Measurements from ENCODE around the gene SVBP.
"Not testable (repeated sequence)": the region's sequence is repeated elsewhere in the genome, so short reads cannot be mapped to it uniquely, and the experiment has no call there.

SVBP gene

DNA sequence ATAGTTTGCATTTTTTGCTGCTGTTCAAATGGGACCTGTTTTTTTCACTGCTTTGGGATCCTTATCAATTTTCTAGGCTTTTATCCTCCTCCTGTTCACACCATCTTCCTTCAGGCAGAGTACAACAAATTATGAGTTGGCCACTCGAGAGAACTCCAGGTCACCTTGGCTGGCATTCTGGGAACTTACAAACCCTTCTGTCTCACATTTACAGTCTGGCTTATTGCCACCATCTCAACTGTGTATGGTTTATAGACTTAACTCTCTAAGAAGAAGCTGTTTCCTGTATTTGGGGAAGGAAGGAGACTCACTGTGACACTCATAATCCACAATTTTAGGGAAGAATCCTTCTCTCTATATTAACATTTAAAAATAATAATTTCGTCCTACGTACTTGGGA, 23.8 kb upstream of the SVBP start:
- DNase-seq, result no peak

DNA sequence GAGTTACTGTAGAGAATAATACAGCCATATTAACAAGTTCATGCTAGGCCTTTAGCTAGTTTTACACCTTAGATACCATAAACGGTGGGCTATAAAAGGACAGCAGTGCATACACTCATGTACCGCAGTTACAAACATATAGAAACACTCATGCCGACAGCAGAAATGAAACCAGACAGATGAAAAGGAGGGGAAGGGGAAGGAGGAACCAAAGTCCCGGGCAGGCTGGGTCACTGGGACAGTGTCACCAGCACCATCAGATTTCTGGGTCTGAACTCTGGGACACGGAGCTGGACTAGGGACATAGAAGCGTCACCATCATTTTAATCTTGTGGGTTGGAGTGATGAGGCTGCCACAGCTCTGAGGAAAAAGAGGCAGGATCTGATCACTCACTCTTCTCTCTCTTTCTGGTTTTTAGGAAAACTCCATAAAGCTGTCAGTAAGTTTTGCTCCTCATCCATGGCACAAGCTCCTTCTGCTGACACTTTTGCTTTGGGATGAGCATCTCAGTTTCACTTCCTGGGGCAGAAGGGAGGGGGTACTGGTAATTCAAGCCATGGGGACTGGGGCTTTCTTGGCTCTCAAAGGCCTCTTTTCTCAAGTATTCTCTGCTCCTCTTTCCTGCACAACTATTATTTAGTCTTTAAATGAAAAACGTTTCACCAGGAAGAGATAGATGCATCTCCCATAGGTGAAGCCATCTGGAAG, 21.4 kb upstream of the SVBP start:
- no peak for DNase-seq

DNA sequence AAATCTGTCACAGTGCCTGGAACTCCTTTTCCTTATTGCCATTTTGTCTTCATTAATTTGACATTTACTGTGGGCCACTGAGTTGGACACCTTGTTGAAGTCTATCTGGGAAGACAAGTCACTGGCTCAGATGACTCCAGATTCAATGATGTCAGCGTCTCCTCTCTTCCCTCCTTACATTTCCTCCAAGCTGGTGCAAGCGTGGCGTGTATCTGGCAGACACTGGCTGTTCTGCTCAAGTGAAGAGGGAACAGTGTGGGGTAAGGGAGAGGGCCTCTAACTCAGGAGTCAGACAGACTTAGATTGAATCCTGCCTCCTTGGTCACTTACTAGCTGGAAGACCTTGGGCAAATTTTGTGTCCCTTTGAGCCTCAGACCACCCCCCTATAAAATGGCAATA, 20.5 kb upstream of the SVBP start:
- no peak for DNase-seq

DNA sequence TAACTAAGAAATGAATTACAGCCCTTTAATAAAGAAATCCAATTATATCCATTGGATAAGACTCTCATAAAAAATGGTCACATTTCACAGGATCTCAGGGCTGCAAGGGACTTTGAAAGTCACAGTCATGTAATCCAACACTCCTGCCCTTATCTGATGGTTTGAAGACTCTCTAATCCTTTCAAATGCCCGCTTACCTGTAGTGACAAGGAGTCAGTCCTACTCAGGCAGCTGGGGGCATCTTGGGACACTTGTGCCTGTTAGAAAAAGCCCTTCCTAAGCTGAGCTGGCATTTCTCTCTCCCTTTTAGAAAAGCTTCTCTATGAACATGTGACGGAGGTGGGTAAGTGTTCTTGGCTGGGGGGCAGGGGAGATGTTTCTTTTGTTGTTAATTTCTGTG, 18.2 kb upstream of the SVBP start:
- no peak for DNase-seq

DNA sequence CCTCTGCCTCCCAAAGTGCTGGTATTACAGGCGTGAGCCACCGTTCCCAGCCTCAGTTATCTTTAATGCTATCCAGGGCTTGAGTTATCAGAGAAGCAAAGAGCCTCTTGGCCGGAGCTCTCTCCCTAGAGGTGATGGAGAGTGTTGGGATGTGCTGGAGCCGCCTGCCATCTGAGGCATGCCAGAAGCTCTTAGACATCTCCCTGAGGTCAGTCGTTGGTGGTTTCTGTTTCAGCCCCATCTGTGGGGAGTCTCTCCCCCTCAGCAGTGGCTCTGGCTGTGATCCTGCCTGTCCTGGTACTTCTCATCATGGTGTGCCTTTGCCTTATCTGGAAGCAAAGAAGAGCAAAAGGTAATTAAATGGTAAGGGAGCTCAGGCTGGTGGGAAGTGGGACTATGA, 17.6 kb upstream of the SVBP start:
- DNase-seq, result no peak

DNA sequence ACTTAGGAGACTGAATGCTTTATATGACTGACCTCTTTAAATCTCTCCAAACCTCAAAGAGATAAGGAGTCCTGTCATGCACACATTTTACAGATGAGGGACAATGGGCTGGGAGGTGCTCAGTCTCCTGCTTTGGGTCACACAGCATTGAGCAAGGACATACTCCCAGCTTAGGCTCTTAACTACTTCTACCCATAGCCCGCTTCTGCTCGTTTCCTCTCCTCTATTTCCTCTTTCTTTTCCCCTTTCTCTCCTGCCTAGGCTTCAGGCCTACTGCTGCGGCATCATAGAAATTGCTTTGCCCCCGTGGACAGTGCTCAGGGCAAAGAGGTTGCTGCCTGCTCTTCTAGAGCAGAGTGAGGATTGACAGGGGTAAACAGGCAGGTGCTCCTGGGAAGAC, 16.8 kb upstream of the SVBP start:
- DNase-seq, result no peak

DNA sequence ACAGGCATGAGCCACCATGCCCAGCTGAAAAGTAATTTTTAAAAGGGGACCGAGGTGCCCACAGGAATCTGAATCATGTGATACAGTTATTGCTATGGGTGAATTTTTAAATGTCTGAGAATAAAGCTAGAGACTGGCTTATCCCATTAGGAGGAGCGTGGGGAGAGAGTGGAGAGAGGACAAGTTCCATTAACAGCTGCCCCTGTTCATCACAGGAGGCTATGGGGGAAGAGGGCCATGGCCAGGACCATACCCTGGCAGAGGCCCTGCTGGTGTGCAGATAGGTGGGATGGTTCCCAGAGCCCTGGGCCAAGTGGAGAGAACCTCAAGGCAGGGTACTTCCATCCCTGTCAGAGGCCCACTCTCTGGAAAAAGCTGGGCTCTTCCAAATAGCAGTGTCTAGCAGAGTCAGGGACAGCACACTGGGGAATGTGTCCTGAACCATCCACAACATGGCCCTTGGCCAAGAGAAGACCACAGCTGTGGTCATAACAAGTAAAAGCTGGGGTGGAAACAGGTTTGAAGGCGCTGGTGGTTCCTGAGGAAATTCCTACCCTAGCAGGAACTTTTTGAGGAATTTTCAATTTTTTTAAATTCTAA, 15.5 kb upstream of the SVBP start:
- no peak for DNase-seq

DNA sequence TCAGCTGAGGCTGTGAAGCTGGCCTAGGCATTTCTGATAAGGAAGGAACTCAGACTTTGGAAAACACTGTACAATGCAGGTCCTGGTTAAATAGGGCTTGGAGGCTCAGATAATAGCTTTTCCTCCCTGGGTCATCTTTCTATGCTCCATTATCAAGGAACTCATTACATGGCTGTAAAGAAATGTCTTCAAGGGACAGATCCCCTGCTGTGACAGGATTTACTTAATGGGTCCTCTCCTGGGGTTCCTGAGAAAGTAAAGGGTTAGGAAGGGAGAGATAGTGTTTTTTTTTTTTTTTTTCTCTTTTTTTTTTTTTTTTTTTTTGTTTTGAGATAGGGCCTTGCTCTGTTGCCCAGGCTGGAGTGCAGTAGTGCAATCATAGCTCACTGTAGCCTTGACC, 14.1 kb upstream of the SVBP start:
- DNase-seq, result no peak

DNA sequence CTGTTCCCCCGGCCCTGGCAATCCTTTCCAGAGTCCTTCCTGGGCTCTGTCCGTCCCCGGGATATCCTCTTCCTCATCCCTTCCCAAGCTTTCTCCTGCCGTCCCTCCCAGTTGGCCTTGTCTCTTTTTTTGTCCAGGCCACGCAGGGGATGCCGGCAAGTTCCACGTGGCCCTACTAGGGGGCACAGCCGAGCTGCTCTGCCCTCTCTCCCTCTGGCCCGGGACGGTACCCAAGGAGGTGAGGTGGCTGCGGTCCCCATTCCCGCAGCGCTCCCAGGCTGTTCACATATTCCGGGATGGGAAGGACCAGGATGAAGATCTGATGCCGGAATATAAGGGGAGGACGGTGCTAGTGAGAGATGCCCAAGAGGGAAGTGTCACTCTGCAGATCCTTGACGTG, 13.4 kb upstream of the SVBP start:
- no peak for DNase-seq

DNA sequence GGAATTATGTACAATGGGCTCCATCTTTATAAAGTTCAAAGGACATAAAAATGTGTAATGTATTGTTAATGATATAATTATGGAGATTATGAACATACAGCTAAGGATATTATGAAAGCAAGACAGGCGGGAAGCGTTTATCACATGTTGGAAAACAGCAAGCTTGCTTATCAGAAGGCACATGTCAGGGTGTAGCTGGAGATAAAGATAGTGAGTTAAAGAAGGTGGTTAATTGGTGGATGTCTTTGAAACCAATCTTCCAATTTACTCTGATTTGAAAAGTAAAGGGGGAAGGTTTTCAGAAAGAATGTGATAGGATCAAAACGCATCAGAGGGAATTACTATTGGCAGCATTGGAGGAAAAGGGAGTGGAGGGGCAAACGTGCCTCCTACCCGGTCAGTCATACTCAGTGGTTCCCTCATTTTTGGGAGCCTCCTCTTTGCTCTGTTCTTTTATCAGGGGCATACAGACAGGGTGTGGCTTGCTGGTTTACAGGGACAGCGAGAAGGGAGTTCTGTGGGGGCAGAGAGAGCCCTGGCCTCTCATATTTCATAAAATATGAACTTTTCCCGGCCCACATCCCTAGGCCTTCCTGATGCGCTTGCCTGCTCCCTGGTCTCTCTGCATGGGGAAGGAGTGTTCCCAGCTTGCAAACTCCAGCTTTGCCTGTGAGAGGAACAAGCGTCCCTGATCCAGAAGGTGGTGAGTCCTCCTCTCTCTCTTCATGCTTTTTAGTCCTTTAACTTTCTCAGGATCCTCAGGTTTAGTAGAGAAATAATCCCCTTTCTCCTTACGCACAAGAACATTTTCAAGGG, 8.0 kb upstream of the SVBP start:
- DNase-seq, result no peak

DNA sequence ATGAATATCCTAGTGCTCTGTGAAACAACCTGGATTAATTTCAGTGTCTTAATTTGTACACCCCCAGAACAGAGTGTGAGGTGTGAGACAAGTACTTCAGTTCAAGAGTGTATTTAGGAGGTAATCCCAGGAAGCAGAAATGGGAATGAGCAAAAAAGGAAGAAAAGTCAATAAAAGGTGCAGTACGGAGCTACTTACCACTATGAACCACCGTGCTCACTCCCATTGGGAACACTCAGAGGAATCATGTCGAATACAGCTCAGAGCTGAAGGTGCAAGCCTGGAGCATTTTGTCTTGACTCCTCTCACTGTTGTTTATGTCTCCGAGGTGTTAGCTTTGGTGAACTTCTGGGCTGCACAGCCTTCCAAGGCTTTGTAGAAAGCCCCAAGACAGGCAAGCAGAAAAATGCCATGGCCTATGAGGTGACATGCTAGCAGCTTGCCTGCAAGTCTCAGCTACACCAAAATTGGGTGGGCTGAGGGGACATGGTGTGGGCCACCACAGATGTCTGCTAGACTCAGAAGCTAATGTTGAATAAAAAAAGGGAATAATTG, 7.4 kb upstream of the SVBP start:
- DNase-seq, result no peak

DNA sequence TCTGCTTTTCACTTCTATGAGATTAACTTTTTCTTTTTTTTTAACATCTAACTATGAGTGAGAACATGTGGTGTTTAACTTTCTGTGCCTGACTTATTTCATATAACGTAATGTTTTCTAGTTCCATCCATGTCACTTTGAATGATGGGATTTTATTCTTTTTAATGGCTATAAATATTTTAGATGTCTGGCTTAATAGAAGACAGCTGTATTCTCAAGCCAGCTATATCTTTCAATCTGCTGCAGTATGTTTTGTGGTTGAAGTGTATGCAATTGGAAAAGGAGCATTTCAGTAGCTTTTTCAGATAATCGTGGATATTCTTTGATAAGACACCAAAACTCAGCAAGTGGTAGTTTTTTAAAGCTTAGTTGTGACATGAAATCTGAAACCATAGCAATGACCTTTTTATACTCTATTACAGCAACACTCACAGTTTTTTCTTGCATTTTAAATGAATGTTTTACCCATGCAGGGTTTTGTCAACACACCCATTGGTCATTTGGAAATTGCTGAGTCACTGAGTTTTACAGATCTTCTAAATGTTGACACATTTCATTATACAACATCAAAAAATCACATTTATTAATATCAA, 5.7 kb upstream of the SVBP start:
- DNase-seq, result no peak

DNA sequence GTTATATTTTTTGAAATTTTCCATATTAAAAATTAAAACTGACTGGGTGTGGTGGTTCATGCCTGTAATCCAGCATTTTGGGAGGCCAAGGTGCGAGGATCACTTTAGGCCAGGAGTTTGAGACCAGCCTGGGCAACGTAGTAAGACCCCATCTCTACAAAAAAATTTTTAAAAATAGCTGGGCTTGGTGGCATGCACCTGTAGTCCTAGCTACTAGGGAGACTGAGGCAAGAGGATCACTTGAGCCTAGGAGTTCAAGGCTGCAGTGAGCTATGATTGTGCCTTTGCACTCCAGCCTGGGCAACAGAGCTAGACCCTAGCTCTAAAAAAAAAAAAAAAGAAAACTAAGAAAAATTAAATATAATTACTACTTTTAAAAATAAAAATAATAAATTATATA, 4.5 kb upstream of the SVBP start:
- DNase-seq, result no peak

DNA sequence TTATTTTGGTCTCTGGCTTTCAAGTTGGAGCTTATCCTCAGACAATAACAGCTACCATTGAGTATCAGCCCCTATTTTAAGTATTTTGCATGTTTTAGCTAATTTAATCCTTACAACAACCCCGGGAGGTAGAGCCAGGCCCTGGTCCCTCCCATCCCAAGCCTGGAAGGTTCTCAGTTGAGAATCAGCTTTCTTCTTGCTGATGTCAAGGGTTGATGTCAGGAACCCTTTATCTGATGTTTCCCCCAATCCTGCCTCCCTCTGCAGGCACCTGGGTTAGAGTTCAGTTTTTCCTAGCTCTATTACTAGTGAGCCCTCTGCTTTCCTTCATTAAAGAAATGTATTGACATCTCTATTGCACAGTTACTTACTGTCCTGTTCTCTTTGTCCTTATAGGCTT, 3.6 kb upstream of the SVBP start:
- DNase-seq, result no peak

DNA sequence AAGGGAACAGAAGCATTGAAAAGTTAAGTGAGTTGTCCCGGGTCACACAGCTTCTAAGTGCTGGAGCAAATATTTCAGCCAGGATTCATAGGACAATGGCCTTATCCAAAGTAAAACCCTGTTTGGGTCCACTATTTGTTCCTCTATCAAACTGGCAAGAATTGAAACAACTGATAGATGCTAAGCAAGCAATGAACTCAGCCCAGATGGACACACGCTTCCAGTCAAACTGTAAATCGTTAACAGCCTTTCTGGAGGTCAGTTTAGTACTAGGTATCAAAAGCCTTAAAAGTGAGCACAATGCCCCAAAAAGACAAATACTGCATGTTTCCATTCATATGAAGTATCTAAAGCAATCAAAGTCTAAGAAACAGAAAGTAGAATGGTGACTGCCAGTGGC, 779 bp upstream of the SVBP start:
- no peak for DNase-seq

DNA sequence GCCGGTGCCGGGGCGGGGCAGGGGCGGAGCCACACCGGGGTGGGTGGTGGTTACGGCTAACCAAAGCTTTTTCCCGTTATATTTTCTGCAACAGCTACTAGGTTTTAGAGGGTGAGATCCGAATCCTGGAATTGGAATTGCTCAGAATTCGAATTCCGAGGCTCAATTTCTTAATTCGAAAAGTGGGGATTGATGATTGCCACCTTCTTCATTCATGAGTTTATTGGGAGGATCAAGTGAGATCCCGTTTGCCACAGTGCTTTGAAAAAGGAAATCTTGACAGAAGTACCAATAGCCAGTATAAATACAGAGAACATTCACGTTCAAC, 207 bp upstream of the SVBP start:
- DNase-seq, result no peak

DNA sequence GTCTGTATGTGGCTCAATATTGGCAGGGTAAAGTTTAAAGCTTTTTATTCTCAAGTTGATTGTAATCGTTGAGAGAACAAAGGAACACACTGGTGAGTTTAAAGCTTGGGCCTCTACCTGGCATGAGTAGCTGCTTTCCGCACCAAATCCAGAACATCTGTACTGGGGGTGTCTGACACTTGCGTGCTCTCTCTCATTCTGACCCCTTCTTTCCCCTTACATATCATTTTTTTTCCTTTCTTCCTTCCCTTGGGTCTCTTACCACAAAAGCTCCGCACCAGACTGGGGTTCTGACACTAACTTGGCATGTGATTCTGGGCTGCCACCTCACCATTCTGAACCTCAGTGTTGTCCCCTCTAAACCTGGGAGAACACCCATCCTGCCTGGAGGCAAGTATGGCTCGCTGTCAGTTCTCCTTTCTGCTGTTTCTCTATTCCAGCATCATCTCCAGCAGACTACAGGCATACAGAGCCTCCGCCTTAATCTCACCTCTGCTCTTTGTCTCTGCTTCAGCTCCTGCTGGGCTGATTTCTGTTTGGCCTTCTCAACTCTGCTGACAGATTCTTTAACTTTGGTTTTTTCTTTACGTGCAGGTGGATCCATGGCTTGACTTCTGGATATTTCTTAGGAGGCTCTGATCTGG, 1.1 kb downstream of the SVBP start:
- DNase-seq, result no peak

DNA sequence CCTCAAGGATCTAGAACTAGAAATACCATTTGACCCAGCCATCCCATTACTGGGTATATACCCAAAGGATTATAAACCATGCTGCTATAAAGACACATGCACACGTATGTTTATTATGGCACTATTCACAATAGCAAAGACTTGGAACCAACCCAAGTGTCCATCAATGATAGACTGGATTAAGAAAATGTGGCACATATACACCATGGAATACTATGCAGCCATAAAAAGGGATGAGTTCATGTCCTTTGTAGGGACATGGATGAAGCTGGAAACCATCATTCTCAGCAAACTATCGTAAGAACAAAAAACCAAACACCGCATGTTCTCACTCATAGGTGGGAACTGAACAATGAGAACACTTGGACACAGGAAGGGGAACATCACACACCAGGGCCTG, 2.4 kb downstream of the SVBP start:
- DNase-seq, result not testable (repeated sequence)

DNA sequence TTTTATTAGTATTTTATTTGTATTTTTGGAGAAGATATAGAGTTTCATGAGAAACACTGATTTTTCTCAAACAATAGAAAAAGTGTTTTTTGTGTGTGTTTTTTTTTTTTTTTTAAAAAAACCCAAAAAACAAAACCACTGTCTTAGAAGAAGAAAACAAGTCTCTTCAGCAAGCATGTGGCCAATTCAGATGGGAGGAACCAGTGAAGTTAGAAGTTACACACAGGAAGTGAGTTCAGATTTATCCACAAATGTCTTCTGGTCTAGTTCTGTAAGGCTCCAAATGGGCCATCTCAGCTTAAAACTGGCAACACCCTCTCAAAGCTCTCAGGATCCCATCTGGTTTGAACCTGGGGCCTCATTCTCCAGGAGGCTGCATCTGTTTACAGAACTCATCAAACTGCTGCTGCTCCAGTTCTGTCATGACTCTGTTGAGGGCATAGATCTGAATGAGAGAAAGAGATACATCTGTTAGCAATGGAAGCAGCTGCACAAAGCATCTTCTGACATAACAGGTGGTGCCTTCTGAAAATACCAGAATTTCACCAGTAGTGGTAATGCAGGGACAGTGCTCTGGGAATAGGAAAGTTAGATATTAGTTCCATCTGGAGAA, 10.0 kb downstream of the SVBP start:
- no peak for DNase-seq

DNA sequence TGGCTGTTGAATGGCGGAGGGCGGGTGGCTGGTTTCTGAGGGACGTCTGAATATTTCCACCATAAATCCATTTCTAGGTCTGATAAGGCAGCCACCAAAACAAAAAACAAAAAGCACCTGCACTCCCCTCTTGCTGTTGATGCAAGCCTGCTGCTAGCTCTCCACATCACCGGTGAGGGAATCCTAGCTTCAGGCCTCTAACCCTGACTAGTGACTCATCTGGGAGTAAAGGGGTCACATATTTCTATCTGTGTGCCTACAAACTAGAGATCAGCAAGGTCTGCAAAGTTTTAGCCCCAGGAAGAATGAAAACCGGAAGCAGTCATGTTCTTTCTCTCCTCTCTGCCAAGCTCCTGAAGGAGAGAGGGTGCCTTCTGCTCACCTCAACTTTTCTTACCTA, 10.6 kb downstream of the SVBP start:
- DNase-seq, result no peak

DNA sequence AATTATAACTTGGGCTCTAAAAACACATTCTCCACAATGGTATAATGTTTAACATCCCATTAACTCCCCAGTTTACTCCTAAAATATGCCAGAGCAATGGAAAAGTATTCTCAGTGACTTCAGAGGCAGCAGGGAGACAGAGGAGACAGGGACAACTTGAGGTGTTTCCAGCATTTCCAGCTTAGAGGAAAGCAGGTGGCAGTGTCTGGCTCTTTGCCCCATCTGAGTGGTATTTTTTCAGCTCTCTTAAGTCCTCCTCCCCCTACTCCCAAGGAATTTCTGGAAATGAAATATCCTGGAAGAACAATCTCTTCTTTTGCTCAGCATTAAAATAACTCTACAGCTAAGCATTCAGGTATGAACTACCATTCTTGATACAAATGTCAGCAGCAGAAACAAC, 11.0 kb downstream of the SVBP start:
- no peak for DNase-seq

DNA sequence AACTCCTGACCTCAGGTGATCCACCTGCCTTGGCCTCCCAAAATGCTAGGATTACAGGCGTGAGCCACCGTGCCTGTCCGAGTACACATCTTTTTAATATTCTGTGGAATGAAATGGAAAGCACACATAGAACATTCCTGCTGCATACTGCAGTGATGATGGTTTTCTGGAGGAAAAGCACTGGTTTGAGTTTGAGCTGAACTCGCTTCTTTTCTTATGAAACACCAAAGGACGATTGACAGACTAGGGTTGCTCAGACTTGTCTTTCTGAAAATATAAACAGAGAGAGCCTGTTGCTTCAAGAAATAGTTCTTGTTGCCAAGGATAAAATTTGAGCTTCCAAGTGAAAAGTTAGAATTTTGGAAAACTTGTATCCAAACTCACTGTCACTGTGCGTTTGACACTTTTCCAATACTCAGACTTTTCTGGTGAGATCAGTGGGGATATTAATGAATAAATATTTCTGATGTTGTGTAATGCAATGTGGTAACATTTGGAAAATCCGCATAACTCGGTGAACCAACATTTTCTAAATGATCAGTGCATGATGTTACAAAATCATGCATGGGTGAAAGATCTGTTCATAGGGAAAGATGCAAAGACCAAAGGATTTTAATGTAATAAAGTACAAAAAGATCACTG, 15.2 kb downstream of the SVBP start:
- no peak for DNase-seq

All from activated CD4-positive, alpha-beta T cell treated with anti-CD3 and anti-CD28 coated beads, Interleukin-2, amount 50 U/mL, for 4 hours (primary cell).